BLaER1 treated with 17β-estradiol and CSF1 and Interleukin-3, amounts not matched to agents 10 nM and 100 nM (cell line): ENCODE data around the gene CPNE4.

Source experiments
- H3K27ac ChIP-seq, 11 experiments: shearing (Covaris generic); formaldehyde crosslinking; 2 replicates each; pipeline ENCODE4 v1.8.1; 2022
- H3K27me3 ChIP-seq, 11 experiments: shearing (Covaris generic); formaldehyde crosslinking; 2 replicates each; pipeline ENCODE4 v1.8.1; 2022
- H3K36me3 ChIP-seq, 11 experiments: shearing (Covaris generic); formaldehyde crosslinking; 2 replicates each; pipeline ENCODE4 v1.8.1; 2022
- H3K4me1 ChIP-seq, 10 experiments: shearing (Covaris generic); formaldehyde crosslinking; 2 replicates each; pipeline ENCODE4 v1.8.1; 2022
- H3K4me2 ChIP-seq, 11 experiments: shearing (Covaris generic); formaldehyde crosslinking; 2 replicates each; pipeline ENCODE4 v1.8.1; 2022
- H3K4me3 ChIP-seq, 10 experiments: shearing (Covaris generic); formaldehyde crosslinking; 2 replicates each; pipeline ENCODE4 v1.8.1; 2022
- H3K9ac ChIP-seq, 11 experiments: shearing (Covaris generic); formaldehyde crosslinking; 2 replicates each; pipeline ENCODE4 v1.8.1; 2022
- H3K9me3 ChIP-seq, 11 experiments: shearing (Covaris generic); formaldehyde crosslinking; replicated peaks in 1 of 11; 2 replicates each; pipeline ENCODE4 v1.8.1; 2022
- H4K20me1 ChIP-seq, 11 experiments: shearing (Covaris generic); formaldehyde crosslinking; 2 replicates each; pipeline ENCODE4 v1.8.1; 2022
- Cebpa-rat ChIP-seq, 11 experiments: shearing (Covaris generic); IDR thresholded peaks; 2 replicates each; pipeline ENCODE4 v1.8.1; 2022

CPNE4 gene

GRCh38 chr3:131619821-131620220 lies 415.0 kb downstream of the CPNE4 start:
- Histone ChIP-seq H3K27me3 (no peaks in the 10 kb centered on the region), H4K20me1 (no peaks in the 10 kb centered on the region), H3K4me2 (no peak overlapping the region), H3K27ac (no peak overlapping the region), H3K36me3 (no peaks in the 10 kb centered on the region), H3K4me3 (no peak overlapping the region), H3K9me3 (no peaks in the 10 kb centered on the region), H3K4me1 (no peaks in the 10 kb centered on the region), H3K9ac (no peak overlapping the region)
- TF ChIP-seq Cebpa-rat (IDR thresholded peaks at IDR 0.05), result no peak

- no peak for TF ChIP-seq Cebpa-rat (IDR thresholded peaks at IDR 0.05)
- H3K27ac ChIP-seq, result no peak overlapping the region
- H3K9ac ChIP-seq, result no peak overlapping the region
- no peaks in the 10 kb centered on the region for H3K4me1 ChIP-seq
- H3K4me3 ChIP-seq, result no peak overlapping the region
- no peaks in the 10 kb centered on the region for H4K20me1 ChIP-seq
- no peaks in the 10 kb centered on the region for H3K36me3 ChIP-seq
- H3K9me3 ChIP-seq, result no peaks in the 10 kb centered on the region
- H3K4me2 ChIP-seq, result no peak overlapping the region
- no peaks in the 10 kb centered on the region for H3K27me3 ChIP-seq
Observed at GRCh38 chr3:131616719-131617118, 418.1 kb downstream of the CPNE4 start.

- Histone ChIP-seq H3K9me3 (no peaks in the 10 kb centered on the region), H3K36me3 (no peaks in the 10 kb centered on the region), H3K27ac (no peak overlapping the region), H3K27me3 (no peaks in the 10 kb centered on the region), H3K4me1 (peaks cover 0 to 5% (median 0%) of the 10 kb centered on the region in 10 experiments; a peak in 2 of 20 replicates), H3K9ac (no peak overlapping the region), H3K4me3 (no peak overlapping the region), H4K20me1 (no peaks in the 10 kb centered on the region), H3K4me2 (no peak overlapping the region)
- TF ChIP-seq Cebpa-rat (IDR thresholded peaks at IDR 0.05), result no peak
Observed at GRCh38 chr3:131612745-131613144, 422.1 kb downstream of the CPNE4 start.

- Histone ChIP-seq H3K9me3 (no peaks in the 10 kb centered on the region), H3K4me2 (no peak overlapping the region), H3K4me3 (no peak overlapping the region), H3K27ac (no peak overlapping the region), H3K4me1 (peaks cover 0 to 7% (median 0%) of the 10 kb centered on the region in 10 experiments; a peak in 3 of 20 replicates), H3K27me3 (no peaks in the 10 kb centered on the region), H3K36me3 (no peaks in the 10 kb centered on the region), H3K9ac (no peak overlapping the region), H4K20me1 (no peaks in the 10 kb centered on the region)
- no peak for TF ChIP-seq Cebpa-rat (IDR thresholded peaks at IDR 0.05)
Observed at GRCh38 chr3:131610174-131610573, 424.6 kb downstream of the CPNE4 start.

- Histone ChIP-seq H3K9me3 (no peaks in the 10 kb centered on the region), H3K4me1 (peaks cover 0 to 7% (median 0%) of the 10 kb centered on the region in 10 experiments; a peak in 3 of 20 replicates), H3K36me3 (no peaks in the 10 kb centered on the region), H3K4me2 (no peak overlapping the region), H4K20me1 (no peaks in the 10 kb centered on the region), H3K27me3 (no peaks in the 10 kb centered on the region), H3K4me3 (no peak overlapping the region), H3K9ac (no peak overlapping the region), H3K27ac (no peak overlapping the region)
- no peak for TF ChIP-seq Cebpa-rat (IDR thresholded peaks at IDR 0.05)
Observed at GRCh38 chr3:131608741-131609140, 426.1 kb downstream of the CPNE4 start.

GRCh38 chr3:131608296-131608695 lies 426.5 kb downstream of the CPNE4 start:
- Histone ChIP-seq H3K36me3 (no peaks in the 10 kb centered on the region), H3K4me1 (peaks cover 0 to 7% (median 0%) of the 10 kb centered on the region in 10 experiments; a peak in 3 of 20 replicates), H3K27me3 (no peaks in the 10 kb centered on the region), H3K27ac (no peak overlapping the region), H3K4me3 (no peak overlapping the region), H4K20me1 (no peaks in the 10 kb centered on the region), H3K9ac (no peak overlapping the region), H3K4me2 (0 out of 22 replicates have a peak overlapping the region, but pooled peaks of 1 of the 11 experiments have one; percentile 2), H3K9me3 (no peaks in the 10 kb centered on the region)
- no peak for TF ChIP-seq Cebpa-rat (IDR thresholded peaks at IDR 0.05)

- Histone ChIP-seq H3K4me2 (peak overlapping the region in 2 of 11 experiments; percentile 5 to 19; a peak in 3 of 22 replicates), H3K4me1 (peaks cover 0 to 7% (median 0%) of the 10 kb centered on the region in 10 experiments; a peak in 3 of 20 replicates), H3K4me3 (no peak overlapping the region), H4K20me1 (no peaks in the 10 kb centered on the region), H3K9me3 (no peaks in the 10 kb centered on the region), H3K27ac (no peak overlapping the region), H3K9ac (no peak overlapping the region), H3K36me3 (no peaks in the 10 kb centered on the region), H3K27me3 (no peaks in the 10 kb centered on the region)
- TF ChIP-seq Cebpa-rat (IDR thresholded peaks at IDR 0.05), result no peak
Observed at GRCh38 chr3:131605916-131606315, 428.9 kb downstream of the CPNE4 start.

- Histone ChIP-seq H3K36me3 (no peaks in the 10 kb centered on the region), H4K20me1 (no peaks in the 10 kb centered on the region), H3K4me1 (peaks cover 0 to 7% (median 0%) of the 10 kb centered on the region in 10 experiments; a peak in 1 of 20 replicates), H3K27me3 (no peaks in the 10 kb centered on the region), H3K9me3 (no peaks in the 10 kb centered on the region), H3K9ac (no peak overlapping the region), H3K4me3 (no peak overlapping the region), H3K27ac (no peak overlapping the region), H3K4me2 (no peak overlapping the region)
- no peak for TF ChIP-seq Cebpa-rat (IDR thresholded peaks at IDR 0.05)
Observed at GRCh38 chr3:131602011-131602779, 432.6 kb downstream of the CPNE4 start.

GRCh38 chr3:131597816-131598215 lies 437.0 kb downstream of the CPNE4 start:
- H3K9me3 ChIP-seq, result no peaks in the 10 kb centered on the region
- TF ChIP-seq Cebpa-rat (IDR thresholded peaks at IDR 0.05), result no peak
- H4K20me1 ChIP-seq, result no peaks in the 10 kb centered on the region
- H3K9ac ChIP-seq, result no peak overlapping the region
- no peak overlapping the region for H3K4me2 ChIP-seq
- H3K27me3 ChIP-seq, result no peaks in the 10 kb centered on the region
- H3K4me3 ChIP-seq, result no peak overlapping the region
- H3K4me1 ChIP-seq, result no peaks in the 10 kb centered on the region
- no peaks in the 10 kb centered on the region for H3K36me3 ChIP-seq
- no peak overlapping the region for H3K27ac ChIP-seq

GRCh38 chr3:131596884-131597283 lies 437.9 kb downstream of the CPNE4 start:
- no peak overlapping the region for H3K27ac ChIP-seq

More at GRCh38 chr3:131596884-131597283, 437.9 kb downstream of the CPNE4 start:
- TF ChIP-seq Cebpa-rat (IDR thresholded peaks at IDR 0.05), result no peak
- Histone ChIP-seq H4K20me1 (no peaks in the 10 kb centered on the region), H3K9me3 (no peaks in the 10 kb centered on the region), H3K36me3 (no peaks in the 10 kb centered on the region), H3K4me1 (no peaks in the 10 kb centered on the region), H3K9ac (no peak overlapping the region), H3K4me2 (no peak overlapping the region), H3K4me3 (no peak overlapping the region), H3K27me3 (no peaks in the 10 kb centered on the region)
